GM21723 (cell line): Measurements from ENCODE around the gene PLBD2.
A peak's percentile ranks its signal among the peaks of the same experiment; 100 is the strongest.

ENCODE experiments used
- ATAC-seq: cut with Tn5 transposase; IDR thresholded peaks from one replicate; pipeline ENCODE4 v1.9.1; 2021; ENCODE audit warnings: mild to moderate bottlenecking, moderate library complexity; ENCODE audit not compliant: unreplicated experiment

Gene PLBD2

DNA sequence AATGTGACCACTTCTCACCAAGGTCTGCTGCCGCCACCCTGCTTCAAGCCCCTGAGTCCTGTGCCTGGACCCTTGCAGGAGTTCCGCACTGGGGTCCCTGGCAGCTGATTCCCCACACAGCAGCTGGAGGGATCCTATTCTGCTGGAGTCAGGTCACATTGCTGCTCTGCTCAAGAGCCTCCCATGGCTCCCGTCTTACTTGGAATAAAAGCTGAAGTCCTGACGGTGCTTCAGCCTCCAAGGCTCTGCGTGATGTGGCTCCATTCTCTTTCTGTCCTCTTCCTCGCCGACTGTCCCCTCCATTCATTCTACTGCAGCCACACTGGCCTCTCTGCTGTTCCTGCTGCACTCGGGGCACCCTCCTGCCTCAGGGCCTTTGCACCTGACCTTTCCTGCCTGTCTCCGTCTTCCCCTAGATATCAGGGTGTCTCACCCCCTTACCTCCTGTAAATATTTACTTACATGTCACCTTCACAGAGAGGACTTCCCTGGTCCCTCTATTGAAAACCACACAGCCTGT lies 56.2 kb downstream of the PLBD2 start:
- no peak for ATAC-seq

DNA sequence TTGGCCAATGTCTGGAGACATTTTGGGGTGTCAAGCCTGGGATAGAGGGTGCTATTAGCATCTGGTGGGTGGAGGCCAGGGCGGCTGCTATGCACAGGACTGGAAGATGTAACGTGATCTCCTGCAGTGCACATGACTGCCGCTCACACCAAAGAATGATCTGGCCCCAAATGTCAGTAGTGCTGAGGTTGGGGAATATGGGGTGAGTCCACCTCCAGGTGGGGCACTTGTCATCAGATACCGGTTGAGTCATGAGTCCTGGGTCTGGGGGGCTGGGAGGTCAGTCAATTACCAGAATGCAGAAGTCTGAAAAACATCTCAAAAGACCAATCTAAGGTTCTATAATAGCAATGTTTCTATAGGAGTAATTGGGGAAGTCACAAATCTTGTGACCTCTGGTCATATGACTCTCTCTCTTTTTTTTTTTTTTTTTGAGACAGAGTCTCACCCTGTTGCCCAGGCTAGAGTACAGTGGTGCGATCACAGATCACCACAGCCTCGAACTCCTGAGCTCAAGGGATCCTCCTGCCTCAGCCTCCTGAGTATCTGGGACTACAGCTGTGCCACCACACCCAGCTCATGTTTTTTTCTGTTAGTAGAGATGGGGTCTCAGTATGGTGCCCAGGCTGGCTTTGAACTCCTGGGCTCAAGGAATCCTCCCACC lies 57.8 kb downstream of the PLBD2 start:
- ATAC-seq, result no peak

DNA sequence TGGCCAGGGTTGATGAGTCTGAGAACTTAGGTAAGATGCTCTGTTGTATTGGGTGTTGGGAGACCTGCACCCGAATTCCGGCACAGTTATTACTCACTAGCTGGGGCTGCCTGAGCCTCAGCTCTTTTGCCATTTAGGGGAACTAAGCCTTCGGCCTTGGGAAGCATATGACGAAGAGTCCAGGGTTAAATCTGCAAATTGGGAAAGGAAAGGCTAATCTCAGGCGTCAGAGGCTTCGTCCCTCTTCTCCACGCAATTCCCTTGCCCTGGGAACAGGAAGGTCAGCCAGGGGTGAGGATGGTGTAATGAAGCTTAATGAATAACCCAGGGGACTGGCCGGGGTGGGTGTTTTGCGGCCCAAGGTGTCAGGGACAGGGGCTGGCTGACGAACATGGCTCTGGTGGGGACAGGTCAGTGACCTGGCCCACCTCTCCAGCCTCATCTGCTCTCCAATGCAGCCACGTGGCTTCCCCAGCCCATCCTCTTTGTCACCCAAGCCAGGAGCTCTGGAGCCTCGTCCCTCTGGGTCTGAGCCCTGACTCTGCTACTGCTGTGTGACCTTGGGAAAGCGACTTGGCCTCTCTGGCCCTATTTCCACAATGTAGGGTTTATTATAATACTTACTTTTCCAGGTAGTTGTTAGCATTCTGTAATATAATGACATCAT lies 60.0 kb downstream of the PLBD2 start:
- ATAC-seq, result no peak

DNA sequence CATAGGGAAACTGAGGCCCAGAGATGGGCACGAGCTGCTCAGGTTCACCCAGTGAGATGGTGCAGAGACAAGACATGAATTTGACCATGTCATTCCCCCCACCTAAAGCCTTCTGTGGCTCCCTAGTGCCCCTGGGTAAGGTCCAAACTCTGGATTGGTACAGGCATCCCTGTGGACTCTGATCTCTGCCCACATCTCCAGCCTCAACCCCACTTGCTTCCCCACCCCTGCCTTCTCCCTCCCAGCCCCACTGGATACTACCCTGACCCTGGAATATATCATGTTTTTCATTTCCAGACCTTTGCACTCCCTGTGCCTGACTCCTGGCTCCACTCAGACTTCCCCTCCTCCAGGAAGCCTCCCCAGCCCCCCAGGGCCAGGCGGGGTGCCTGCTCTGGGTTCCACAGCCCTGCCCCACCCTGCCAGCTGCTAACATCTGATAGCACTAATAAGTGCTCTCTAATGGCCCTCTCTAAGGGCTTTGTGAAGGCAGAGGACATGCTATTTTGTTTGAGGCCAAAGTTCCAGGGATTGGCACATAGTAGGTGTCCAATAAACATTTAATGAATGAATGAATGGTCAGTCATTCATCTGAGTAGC lies 62.7 kb downstream of the PLBD2 start:
- ATAC-seq, result no peak

DNA sequence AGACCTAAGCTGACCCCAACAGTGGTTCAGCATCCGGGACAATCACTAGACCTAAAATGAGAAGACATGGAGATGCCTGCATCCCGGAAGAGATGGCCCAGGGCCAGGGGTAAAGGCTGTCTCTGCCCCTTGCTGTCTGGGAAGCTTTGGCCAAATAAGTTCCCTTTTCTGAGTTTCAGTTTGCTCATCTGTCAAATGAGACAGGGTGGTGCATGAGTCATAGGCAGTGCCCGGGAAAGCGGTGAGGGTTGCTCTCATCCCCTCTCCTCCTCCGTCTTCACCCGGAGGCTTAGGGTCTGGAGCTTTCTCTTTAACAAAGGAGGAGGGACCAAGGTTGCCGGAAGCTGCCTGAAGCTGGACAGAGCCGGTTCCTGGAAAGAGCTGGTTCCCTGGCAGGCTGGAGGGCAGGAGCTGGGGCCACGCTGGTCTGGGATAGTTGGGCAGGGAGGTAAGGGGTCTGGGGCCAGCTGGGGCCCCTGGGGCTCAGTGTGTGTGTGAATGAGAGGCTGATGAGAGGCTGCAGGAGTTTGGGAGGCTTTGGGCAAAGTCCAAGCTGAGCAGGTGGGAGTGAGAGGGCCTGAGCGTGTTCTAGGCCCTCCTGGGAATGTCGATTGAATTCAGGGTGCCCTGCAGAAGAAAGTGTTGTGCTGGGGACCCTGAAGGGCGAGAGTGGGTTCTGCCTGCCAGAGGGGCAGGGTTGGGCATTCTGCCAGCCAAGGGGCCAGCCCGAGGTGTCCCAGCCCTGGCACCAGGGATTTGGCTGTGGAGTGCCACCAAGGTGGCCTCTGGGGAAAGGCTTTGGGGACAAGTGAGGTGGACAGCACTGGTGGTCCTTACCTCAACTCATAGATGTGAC lies 63.9 kb downstream of the PLBD2 start, which contains the start of gene SDSL:
Gene SDSL, plus strand, starts transcription at position 351 of the 856 bp plus-strand sequence. CDS start 5,603 bp downstream, outside the sequence.
- ATAC-seq, result peak; percentile 87

- ATAC-seq, result no peak
Observed at GRCh38 chr12:113422886-113423669, 64.7 kb downstream of the PLBD2 start.

DNA sequence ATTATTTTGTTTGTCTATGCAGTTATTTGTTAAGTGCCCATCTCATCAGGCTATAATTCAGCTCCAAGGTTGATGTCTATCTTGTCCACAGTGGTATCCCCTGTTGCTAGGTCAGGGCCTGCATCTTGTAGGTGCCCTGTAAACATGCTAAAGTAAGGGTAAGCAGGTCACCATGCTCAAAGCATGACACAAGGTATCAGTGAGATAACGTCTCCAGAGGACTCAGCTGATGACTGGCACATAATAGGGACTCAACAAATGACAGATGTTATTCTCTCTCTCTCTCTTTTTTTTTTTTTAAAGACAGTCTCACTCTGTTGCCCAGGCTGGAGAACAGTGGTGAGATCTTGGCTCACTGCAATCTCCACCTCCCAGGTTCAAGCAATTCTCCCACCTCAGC lies 66.1 kb downstream of the PLBD2 start:
- ATAC-seq, result no peak

DNA sequence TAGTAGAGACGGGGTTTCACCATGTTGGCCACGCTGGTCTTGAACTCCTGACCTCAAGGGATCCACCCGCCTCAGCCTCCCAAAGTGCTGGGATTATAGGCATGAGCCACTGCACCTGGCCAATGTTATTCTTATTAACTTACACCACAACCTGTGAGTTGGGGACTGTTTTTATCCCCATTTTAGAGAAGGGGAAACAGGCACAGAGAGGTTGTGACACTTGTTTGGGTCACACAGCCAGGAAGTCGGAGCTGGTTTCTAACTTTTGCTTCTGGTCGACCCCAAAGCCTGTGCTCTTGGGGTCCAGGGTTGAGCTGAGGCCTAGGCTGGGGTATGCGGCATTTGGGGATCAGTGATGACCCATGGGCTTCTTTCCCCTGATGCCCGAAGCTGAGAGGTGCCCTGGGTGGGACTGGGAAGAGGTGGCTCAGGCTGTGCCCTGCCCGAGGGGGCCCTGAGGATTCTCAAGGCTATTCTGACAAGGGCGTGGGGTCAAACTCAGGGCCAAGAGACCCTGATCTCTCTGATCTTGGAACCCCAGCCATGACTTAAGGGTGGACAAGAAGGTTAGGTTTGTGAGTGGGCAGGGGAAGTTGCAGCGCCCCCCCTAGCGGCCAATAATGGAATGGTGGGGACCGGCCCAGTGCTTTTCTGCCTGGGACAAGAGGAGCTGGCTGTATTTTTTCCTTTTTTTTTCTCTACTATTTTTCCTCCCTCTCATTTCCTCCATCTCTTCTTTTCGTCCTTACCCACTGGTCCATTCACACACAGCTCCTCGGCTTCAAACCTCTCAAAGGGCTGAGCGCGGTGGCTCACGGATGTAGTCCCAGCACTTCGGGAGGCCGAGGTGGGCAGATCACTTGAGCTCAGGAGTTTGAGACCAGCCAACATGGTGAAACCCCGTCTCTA lies 66.8 kb downstream of the PLBD2 start:
- ATAC-seq, result no peak

DNA sequence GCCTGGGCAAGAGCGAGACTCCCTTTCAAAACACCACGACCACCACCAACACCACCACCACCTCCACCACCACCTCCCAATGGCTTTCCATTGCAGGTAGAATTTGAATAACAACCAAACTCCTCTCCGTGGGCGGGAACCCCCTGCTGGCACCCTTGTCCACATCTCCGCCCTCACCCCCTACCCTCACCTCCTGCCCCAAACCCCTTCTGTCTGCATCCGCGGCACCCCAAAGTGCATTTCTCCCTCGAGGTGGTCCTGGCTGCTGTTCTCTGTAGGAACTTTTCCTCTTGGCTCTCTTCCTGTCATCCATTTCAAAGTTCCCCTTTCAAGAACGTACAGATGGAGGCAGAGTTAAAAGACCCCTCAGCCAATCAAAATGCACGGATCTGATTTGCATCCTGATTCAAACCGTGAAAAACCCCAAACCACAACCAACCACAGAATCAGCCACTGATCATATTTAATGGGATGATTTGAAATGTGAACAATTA lies 67.6 kb downstream of the PLBD2 start:
- ATAC-seq, result no peak

GRCh38 chr12:113427882-113428281 lies 69.5 kb downstream of the PLBD2 start:
- ATAC-seq, result no peak

- no peak for ATAC-seq
Observed at GRCh38 chr12:113428482-113428881, 70.1 kb downstream of the PLBD2 start.

DNA sequence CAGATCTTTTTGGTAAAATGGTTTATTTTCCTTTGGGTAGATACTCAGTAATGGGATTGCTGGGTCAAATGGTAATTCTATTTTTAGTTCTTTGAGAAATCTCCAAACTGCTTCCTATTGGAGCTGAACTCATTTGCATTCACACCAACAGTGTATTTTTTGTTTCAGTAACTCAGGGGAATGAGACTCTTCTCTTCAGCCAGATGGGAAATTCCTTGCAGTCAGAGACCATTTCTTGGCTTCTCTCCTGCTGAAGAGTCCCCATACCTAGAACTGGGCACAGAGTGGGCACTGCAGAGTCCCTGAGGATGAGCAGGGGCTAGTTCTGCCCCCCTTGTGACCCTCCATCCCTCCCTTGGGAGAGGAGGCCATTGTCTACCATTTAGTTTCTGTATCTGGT lies 74.6 kb downstream of the PLBD2 start:
- ATAC-seq, result no peak

DNA sequence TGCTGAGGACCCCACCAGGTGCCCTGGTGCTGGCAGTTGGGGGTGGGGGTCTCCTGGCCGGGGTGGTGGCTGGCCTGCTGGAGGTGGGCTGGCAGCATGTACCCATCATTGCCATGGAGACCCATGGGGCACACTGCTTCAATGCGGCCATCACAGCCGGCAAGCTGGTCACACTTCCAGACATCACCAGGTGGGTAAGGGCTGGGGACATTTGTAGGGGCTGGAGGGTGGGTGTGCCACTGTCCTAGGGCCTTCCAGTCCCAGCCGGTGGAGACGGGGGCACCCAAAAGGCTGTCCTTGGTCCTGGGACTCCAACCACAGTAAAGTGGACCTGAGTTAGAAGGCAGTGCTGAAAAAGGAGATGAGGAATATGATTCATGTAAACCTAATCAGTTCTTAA lies 77.0 kb downstream of the PLBD2 start:
- ATAC-seq, result no peak

GRCh38 chr12:113436586-113436985 lies 78.2 kb downstream of the PLBD2 start:
- no peak for ATAC-seq

GRCh38 chr12:113436993-113437728 lies 78.8 kb downstream of the PLBD2 start:
- ATAC-seq, result no peak

DNA sequence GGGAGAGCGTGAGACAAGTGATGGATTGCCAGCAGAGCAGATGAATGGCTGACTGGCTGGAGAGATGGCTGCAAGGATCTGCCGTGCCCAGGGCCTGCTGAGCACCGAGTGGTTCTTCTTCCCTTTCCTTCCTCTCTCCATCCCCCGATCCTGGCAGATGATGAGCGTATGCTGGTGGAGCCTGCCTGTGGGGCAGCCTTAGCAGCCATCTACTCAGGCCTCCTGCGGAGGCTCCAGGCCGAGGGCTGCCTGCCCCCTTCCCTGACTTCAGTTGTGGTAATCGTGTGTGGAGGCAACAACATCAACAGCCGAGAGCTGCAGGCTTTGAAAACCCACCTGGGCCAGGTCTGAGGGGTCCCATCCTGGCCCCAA lies 79.3 kb downstream of the PLBD2 start:
- ATAC-seq, result no peak

DNA sequence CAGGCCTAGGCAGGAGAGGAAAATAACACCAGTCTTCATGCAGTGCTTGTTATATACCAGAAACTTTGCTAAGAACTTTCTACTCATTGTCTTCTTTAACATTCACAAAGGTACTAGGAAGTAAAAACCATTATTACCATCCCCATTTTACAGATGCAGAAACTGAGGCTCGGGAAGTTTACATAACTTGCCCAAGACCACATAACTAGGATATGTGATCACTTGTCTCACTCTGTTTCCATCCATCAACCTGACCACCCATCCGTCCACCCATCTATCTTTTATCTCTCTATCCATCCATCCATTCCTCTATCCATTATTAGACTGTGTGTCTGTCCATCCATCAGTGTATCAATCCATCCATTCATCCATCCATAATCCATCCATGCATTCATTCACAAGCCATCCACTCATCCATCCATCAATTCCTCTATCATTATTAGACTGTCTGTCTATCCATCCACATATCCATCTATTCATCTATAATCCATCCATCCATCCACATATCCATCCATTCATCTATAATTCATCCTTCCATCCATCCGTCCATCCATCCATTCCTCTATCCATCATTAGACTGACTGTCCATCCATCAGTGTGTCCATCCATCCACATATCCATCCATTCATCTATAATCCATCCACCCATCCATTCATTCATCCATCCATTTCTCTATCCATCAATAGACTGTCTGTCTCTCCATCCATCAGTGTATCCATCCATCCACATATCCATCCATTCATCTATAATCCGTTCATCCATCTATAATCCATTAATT lies 80.3 kb downstream of the PLBD2 start:
- ATAC-seq, result no peak

DNA sequence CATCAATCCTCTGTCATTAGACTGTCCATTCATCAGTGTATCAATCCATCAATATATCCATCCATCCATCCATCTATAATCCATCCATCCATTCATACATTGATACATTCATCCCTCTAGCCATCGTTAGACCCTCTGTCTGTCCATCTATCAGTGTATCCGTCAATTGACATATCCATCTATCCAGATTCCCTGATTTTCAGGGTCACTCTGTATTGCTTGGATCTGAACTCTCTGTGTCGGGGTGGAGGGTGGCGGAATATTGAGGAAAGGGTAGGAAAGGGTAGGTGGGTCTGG lies 80.9 kb downstream of the PLBD2 start:
- no peak for ATAC-seq
